Activated CD4-positive, alpha-beta T cell treated with anti-CD3 and anti-CD28 coated beads for 48 hours (primary cell): ENCODE data around the gene PFDN6.
"Not testable (repeated sequence)": the region's sequence is repeated elsewhere in the genome, so short reads cannot be mapped to it uniquely, and the experiment has no call there.

Experiments used
- DNase-seq: peaks from one replicate; pipeline ENCODE4 v3.0.0-alpha.2; 2020

The PFDN6 gene

GRCh38 chr6:33288921-33289783 lies at the start of gene PFDN6, which contains the start of gene WDR46:
TSS of gene PFDN6 (plus strand) at chr6:33289601. CDS start at chr6:33289857, 256 bp downstream.
TSS of gene WDR46 (minus strand) at chr6:33289239. CDS start at chr6:33289170, 69 bp downstream.
- DNase-seq: peak; percentile 84

- no peak for DNase-seq
These were observed 47.4 kb upstream of the PFDN6 start for GRCh38 chr6:33241968-33242367.

- no peak for DNase-seq
These were observed 45.9 kb upstream of the PFDN6 start for GRCh38 chr6:33243476-33243875.

DNA sequence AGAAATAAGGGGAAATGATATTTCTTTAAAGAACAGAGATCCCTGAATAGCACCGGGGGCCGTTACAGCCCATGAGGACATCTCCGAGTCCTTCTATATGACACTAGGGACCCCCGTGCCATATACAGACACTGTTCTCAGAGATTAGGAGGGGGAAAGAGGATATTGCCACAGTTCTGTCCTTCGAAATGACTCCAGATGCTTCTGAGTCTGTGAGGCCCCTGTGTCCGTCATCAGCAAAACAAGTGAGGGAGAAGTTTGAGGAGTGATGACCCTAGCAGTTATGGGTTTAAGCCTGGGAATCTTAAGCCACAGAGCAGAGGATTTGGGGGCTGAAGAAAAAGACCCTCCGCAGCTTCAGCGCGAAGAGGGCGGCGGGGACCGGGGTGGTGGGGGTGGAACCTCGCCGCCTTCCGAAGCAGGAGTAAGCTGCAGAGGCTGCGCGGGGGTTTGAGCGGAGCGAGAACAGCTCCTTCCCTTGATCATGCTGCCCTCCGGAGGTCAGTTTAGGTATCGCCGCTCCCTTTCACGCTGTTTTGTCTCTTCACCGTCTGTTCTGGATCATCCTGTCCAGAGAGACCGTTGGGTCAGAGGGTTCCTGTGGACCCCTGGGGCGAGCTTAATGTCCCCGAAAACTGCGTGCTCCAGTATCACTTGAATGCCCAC lies 41.3 kb upstream of the PFDN6 start:
- DNase-seq: peak; percentile 95

DNA sequence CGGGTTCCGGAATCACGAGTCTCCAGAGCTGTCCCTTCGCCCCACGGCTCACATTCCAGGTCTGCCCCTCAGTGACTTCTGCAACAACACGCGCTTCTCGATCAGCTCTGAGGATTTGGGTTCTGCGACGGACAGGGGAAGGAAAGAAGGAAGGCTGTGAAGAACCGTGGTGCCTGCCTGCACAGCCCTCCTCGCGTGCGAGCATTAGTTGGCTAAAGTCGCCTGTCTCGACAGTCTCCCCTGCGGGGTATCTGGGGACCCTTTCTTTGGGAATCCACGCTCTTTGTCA lies 40.8 kb upstream of the PFDN6 start:
- no peak for DNase-seq

DNA sequence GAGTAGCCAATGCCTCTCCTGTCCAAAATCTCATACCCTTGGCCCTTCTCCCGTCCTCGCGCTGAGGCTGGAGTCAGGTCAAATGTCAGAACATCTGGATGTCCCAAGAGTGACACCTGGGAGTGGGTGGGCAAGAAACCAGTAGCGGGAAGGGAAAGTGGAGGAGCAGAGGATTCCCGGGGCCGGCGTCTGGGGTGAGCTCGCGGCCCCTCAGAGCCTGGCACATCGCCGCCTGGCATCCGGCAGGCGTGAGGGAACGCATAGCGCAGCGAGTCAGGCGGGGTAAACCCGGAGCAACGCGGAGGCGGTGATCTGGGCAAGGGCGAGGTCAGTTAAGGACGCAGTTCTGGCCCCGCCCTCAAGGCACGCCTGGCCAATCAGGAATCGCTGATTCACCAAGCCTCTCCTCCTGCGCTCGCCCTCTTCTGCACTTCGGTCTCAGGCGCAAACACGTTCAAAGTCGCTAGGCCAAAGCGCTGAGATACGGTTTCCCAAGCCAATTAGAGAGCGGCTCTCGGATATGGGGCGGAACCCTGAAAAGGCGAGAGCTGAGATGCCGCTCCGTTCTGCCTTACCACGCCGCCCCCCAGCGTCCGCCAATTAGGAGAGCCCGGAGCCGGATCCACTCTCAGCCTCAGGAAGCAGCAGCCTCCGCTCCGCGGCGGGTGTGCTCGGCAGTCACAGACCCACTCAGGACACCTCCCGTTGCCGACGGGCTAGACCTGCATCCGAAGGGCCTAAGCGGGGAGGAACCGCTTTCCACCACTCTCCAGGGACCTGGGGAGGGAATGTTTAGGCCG lies 40.3 kb upstream of the PFDN6 start:
- peak; percentile 98 for DNase-seq

- peak; percentile 46 for DNase-seq
These were observed 39.4 kb upstream of the PFDN6 start for GRCh38 chr6:33249732-33250630.

DNA sequence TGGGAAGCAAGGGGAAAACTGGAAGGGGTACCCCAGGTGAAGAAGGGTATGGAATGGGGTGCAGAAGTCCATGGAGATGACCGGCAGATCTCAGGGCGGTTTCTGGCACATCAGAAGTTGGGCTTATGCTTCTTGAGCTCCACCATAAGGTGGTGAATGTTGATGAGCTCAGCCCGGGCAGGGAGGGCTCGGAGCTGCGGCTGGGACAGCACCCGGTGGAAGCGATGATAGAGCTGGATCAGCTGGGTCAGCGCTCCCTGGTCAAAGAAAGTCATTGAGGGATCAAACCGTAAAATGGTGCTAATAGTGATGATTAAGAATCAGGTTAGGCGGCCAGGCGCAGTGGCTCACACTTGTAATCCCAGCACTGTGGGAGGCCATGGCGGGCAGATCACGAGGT lies 38.7 kb upstream of the PFDN6 start:
- no peak for DNase-seq

- peak; percentile 32 for DNase-seq
These were observed 37.9 kb upstream of the PFDN6 start for GRCh38 chr6:33251395-33252012.

DNA sequence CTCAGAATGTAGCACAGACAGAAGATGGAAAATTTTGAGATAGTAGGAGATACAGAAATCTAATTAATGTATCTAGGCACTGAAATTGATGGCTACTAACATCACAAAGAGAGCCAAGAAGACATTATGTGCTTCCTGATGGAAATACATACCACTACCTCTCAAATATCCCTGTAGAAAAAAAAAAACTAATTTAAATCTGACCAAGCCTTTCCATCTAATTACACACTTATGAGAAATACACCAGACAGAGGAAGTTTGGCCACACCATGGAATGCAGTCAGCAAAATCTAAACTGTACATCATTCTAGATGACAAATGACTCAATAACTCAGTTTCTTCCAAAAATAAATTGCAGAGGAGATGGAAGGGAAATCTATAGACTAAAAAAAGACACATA lies 36.6 kb upstream of the PFDN6 start:
- DNase-seq: no peak

GRCh38 chr6:33254591-33254990 lies 34.8 kb upstream of the PFDN6 start:
- DNase-seq: no peak

- DNase-seq: no peak
These were observed 30.4 kb upstream of the PFDN6 start for GRCh38 chr6:33259032-33259431.

GRCh38 chr6:33262490-33262889 lies 26.9 kb upstream of the PFDN6 start:
- DNase-seq: not testable (repeated sequence)

GRCh38 chr6:33264015-33264414 lies 25.4 kb upstream of the PFDN6 start:
- no peak for DNase-seq

DNA sequence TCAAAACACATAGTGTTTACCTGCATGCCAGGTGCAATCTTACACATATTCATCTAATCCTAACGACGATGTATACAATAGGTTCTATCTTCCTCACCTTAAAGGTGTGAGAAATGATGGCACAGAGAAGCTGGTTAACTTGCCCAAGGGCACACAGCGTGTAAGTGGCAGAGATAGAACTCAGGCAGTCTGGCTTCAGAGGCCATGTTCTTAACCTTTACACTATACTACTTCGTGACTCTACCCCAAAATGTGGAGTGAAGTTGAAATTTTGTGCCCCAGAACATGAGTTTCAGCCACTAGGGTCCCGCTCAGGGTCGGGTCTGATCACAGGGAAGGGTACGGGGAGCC lies 18.3 kb upstream of the PFDN6 start:
- DNase-seq: no peak

GRCh38 chr6:33271468-33272274 lies 17.7 kb upstream of the PFDN6 start, which contains the start of the genes RPS18 and VPS52:
TSS of gene RPS18 (plus strand) at chr6:33272075. CDS start at chr6:33272120, 45 bp downstream.
TSS of gene VPS52 (minus strand) at chr6:33271876. CDS start at chr6:33271675, 201 bp downstream.
- DNase-seq: peak; percentile 93

GRCh38 chr6:33272275-33273128 lies 16.9 kb upstream of the PFDN6 start:
- DNase-seq: no peak

DNA sequence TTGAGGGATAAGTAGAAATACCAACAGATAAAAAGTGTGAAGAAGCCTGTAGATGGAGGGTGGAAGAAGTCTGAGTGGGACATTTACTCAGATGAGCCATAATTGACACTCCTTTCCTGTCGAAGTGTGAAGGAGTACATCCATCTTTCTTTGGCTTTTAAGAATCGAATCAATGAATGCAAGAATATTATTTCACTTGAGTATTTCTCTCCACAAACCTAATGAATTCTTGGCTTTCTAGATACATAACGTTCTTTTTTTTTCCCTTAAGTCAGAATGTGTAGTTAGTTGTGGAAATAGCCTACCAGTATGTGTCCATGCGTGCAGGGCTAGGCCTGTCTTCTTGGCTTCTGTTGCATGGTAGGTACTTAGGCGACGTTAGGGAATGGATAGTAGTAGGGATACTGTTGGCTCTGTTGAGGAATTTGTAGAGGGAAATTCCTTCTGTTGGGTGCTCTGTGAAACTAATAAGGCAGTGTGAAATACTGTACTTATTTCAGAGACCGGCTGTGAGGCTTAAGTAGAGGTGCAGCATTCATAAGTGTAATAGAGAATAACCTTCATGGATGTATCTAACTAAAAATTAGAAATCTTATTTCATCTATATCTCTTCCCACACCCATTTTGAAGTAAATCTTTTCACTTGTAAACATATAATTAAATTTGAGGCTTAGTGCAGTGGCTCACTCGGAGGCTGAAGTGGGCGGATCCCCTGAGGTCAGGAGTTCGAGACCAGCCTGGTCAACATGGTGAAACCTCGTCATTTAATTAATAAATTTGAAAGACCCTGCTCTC lies 16.1 kb upstream of the PFDN6 start:
- DNase-seq: no peak
